Measurements from ENCODE around the gene DDX27. TPM values are rescaled to one million over a fixed set of nuclear protein-coding genes. Genes with fewer than 3 reads are reported as not detected.
A peak's percentile ranks its signal among the peaks of the same experiment; 100 is the strongest.

DDX27 gene
- total and polyA plus RNA-seq, 2 of the 13 experiments (the other 11 are each of a cell fraction or from before 2014, with no cell fraction given): 42.6 to 72.8 TPM

DNA sequence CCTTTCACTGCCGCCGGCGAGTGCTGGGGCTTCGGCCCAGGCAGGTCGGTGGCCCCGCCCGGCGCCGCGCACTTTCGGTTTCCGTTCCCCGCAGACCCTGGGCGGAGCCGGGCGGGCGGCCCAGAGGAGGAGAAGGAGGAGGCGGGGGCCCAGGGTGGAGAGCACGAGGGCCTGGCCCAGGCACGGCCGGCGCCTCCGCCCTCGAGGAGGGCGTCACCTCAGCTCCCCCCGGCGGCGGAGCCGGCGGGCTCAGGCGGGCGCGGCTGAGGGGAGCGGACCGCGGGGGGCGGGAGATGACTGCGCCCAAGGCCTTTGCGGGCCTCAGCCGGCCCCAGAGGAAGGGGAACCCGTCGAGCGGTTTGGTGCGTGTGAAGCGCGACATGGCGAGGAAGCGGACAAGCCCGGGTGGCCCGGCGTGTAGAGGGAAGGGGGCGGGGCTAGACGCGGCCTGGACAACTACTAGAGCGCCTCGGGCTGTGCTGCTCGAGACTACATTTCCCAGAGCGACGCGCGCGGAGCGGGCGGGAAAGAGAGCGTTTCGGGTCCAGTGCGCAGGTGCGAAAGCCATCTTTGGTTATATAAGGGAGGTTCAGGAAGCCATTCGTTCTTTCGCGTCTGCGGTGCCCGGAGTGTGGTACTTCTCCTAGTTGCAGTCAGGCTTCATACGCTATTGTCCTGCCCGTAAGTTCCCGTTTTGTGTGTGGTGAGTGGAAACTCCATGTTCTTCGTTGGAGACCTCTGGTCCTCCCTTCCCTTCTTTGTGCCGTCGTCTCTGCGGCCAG lies 59.0 kb downstream of the DDX27 start, which contains the start of gene ZNFX1 (continued):
- TF ChIP-seq, protein P1, sequence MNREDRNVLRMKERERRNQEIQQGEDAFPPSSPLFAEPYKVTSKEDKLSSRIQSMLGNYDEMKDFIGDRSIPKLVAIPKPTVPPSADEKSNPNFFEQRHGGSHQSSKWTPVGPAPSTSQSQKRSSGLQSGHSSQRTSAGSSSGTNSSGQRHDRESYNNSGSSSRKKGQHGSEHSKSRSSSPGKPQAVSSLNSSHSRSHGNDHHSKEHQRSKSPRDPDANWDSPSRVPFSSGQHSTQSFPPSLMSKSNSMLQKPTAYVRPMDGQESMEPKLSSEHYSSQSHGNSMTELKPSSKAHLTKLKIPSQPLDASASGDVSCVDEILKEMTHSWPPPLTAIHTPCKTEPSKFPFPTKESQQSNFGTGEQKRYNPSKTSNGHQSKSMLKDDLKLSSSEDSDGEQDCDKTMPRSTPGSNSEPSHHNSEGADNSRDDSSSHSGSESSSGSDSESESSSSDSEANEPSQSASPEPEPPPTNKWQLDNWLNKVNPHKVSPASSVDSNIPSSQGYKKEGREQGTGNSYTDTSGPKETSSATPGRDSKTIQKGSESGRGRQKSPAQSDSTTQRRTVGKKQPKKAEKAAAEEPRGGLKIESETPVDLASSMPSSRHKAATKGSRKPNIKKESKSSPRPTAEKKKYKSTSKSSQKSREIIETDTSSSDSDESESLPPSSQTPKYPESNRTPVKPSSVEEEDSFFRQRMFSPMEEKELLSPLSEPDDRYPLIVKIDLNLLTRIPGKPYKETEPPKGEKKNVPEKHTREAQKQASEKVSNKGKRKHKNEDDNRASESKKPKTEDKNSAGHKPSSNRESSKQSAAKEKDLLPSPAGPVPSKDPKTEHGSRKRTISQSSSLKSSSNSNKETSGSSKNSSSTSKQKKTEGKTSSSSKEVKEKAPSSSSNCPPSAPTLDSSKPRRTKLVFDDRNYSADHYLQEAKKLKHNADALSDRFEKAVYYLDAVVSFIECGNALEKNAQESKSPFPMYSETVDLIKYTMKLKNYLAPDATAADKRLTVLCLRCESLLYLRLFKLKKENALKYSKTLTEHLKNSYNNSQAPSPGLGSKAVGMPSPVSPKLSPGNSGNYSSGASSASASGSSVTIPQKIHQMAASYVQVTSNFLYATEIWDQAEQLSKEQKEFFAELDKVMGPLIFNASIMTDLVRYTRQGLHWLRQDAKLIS (CRISPR knock-in tag; IDR thresholded peaks at IDR 0.05): peak; percentile 100
- peak; percentile 76 for TF ChIP-seq ZNF746 (CRISPR knock-in tag; IDR thresholded peaks at IDR 0.05)
- TF ChIP-seq, protein P2, sequence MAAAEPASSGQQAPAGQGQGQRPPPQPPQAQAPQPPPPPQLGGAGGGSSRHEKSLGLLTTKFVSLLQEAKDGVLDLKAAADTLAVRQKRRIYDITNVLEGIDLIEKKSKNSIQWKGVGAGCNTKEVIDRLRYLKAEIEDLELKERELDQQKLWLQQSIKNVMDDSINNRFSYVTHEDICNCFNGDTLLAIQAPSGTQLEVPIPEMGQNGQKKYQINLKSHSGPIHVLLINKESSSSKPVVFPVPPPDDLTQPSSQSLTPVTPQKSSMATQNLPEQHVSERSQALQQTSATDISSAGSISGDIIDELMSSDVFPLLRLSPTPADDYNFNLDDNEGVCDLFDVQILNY (CRISPR knock-in tag; conservative IDR thresholded peaks at IDR 0.05): peak; percentile 99
- TF ChIP-seq, protein P3, sequence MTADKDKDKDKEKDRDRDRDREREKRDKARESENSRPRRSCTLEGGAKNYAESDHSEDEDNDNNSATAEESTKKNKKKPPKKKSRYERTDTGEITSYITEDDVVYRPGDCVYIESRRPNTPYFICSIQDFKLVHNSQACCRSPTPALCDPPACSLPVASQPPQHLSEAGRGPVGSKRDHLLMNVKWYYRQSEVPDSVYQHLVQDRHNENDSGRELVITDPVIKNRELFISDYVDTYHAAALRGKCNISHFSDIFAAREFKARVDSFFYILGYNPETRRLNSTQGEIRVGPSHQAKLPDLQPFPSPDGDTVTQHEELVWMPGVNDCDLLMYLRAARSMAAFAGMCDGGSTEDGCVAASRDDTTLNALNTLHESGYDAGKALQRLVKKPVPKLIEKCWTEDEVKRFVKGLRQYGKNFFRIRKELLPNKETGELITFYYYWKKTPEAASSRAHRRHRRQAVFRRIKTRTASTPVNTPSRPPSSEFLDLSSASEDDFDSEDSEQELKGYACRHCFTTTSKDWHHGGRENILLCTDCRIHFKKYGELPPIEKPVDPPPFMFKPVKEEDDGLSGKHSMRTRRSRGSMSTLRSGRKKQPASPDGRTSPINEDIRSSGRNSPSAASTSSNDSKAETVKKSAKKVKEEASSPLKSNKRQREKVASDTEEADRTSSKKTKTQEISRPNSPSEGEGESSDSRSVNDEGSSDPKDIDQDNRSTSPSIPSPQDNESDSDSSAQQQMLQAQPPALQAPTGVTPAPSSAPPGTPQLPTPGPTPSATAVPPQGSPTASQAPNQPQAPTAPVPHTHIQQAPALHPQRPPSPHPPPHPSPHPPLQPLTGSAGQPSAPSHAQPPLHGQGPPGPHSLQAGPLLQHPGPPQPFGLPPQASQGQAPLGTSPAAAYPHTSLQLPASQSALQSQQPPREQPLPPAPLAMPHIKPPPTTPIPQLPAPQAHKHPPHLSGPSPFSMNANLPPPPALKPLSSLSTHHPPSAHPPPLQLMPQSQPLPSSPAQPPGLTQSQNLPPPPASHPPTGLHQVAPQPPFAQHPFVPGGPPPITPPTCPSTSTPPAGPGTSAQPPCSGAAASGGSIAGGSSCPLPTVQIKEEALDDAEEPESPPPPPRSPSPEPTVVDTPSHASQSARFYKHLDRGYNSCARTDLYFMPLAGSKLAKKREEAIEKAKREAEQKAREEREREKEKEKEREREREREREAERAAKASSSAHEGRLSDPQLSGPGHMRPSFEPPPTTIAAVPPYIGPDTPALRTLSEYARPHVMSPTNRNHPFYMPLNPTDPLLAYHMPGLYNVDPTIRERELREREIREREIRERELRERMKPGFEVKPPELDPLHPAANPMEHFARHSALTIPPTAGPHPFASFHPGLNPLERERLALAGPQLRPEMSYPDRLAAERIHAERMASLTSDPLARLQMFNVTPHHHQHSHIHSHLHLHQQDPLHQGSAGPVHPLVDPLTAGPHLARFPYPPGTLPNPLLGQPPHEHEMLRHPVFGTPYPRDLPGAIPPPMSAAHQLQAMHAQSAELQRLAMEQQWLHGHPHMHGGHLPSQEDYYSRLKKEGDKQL (CRISPR knock-in tag; IDR thresholded peaks at IDR 0.05; ENCODE audit: low read depth): no peak; the same call in 1 of the 2 replicates
- TF ChIP-seq ZNF383 (CRISPR knock-in tag; IDR thresholded peaks at IDR 0.05; ENCODE audit: borderline replicate concordance): peak; percentile 72; the same call in 1 of the 2 replicates
- TF ChIP-seq, protein P4, sequence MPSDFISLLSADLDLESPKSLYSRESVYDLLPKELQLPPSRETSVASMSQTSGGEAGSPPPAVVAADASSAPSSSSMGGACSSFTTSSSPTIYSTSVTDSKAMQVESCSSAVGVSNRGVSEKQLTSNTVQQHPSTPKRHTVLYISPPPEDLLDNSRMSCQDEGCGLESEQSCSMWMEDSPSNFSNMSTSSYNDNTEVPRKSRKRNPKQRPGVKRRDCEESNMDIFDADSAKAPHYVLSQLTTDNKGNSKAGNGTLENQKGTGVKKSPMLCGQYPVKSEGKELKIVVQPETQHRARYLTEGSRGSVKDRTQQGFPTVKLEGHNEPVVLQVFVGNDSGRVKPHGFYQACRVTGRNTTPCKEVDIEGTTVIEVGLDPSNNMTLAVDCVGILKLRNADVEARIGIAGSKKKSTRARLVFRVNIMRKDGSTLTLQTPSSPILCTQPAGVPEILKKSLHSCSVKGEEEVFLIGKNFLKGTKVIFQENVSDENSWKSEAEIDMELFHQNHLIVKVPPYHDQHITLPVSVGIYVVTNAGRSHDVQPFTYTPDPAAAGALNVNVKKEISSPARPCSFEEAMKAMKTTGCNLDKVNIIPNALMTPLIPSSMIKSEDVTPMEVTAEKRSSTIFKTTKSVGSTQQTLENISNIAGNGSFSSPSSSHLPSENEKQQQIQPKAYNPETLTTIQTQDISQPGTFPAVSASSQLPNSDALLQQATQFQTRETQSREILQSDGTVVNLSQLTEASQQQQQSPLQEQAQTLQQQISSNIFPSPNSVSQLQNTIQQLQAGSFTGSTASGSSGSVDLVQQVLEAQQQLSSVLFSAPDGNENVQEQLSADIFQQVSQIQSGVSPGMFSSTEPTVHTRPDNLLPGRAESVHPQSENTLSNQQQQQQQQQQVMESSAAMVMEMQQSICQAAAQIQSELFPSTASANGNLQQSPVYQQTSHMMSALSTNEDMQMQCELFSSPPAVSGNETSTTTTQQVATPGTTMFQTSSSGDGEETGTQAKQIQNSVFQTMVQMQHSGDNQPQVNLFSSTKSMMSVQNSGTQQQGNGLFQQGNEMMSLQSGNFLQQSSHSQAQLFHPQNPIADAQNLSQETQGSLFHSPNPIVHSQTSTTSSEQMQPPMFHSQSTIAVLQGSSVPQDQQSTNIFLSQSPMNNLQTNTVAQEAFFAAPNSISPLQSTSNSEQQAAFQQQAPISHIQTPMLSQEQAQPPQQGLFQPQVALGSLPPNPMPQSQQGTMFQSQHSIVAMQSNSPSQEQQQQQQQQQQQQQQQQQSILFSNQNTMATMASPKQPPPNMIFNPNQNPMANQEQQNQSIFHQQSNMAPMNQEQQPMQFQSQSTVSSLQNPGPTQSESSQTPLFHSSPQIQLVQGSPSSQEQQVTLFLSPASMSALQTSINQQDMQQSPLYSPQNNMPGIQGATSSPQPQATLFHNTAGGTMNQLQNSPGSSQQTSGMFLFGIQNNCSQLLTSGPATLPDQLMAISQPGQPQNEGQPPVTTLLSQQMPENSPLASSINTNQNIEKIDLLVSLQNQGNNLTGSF (CRISPR knock-in tag; IDR thresholded peaks at IDR 0.05): peak; percentile 90
- TF ChIP-seq MTF2 (CRISPR knock-in tag; IDR thresholded peaks at IDR 0.05; ENCODE audit: borderline replicate concordance): no peak; the same call in none of the 2 replicates
- TF ChIP-seq, protein P5, sequence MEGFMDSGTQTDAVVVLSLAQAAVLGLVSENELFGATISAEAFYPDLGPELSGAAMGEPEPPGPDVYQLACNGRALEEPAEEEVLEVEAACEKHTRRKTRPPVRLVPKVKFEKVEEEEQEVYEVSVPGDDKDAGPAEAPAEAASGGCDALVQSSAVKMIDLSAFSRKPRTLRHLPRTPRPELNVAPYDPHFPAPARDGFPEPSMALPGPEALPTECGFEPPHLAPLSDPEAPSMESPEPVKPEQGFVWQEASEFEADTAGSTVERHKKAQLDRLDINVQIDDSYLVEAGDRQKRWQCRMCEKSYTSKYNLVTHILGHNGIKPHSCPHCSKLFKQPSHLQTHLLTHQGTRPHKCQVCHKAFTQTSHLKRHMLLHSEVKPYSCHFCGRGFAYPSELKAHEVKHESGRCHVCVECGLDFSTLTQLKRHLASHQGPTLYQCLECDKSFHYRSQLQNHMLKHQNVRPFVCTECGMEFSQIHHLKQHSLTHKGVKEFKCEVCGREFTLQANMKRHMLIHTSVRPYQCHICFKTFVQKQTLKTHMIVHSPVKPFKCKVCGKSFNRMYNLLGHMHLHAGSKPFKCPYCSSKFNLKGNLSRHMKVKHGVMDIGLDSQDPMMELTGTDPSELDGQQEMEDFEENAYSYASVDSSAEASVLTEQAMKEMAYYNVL (CRISPR knock-in tag; IDR thresholded peaks at IDR 0.05; ENCODE audit: borderline replicate concordance): peak; percentile 91; the same call in 1 of the 2 replicates
- peak; percentile 99 for TF ChIP-seq ZNF772 (CRISPR knock-in tag; IDR thresholded peaks at IDR 0.05)
